Heart left ventricle (tissue), 16 donors: ENCODE measurements around the gene CLCNKA. TPM values are rescaled to one million over a fixed set of nuclear protein-coding genes. Genes with fewer than 3 reads are reported as not detected.
"Not testable (repeated sequence)": the region's sequence is repeated elsewhere in the genome, so short reads cannot be mapped to it uniquely, and the experiment has no call there.

Experiments used
- ATAC-seq, 4 donors: fragments of 200-7000 bp; cut with Tn5 transposase; one replicate each; pipeline ENCODE4 v1.9.1; 2020 to 2022; ENCODE audit warnings: moderate library complexity in 4 of 4, mild to moderate bottlenecking in 3 of 4, moderate number of reproducible peaks in 1 of 4
- DNase-seq, 5 donors: peaks; one replicate each; pipeline ENCODE4 v3.0.0-alpha.2; 2020
- H3K27ac ChIP-seq, 12 donors: fragments of 200-600 bp; sonication (generic) in 4 of 12; one replicate each; pipeline versions ENCODE4 v1.5.0 to v1.8.0; 2016 to 2022; ENCODE audit warnings: mild to moderate bottlenecking in 2 of 12
- H3K27me3 ChIP-seq, 9 donors: fragments of 200-600 bp; sonication (generic) in 2 of 9; one replicate each; pipeline versions ENCODE4 v1.5.1 to v1.8.0; 2016 to 2022; ENCODE audit warnings: mild to moderate bottlenecking in 3 of 9
- H3K36me3 ChIP-seq, 9 donors: fragments of 200-600 bp; sonication (generic) in 2 of 9; one replicate each; pipeline versions ENCODE4 v1.5.0 to v1.8.0; 2018 to 2022; ENCODE audit warnings: mild to moderate bottlenecking in 2 of 9
- H3K4me1 ChIP-seq, 12 donors: fragments of 200-600 bp; sonication (generic) in 4 of 12; one replicate each; pipeline versions ENCODE4 v1.5.0 to v1.8.0; 2016 to 2022; ENCODE audit warnings: mild to moderate bottlenecking in 3 of 12
- H3K4me3 ChIP-seq, 12 donors: fragments of 200-600 bp; sonication (generic) in 4 of 12; one replicate each; pipeline versions ENCODE4 v1.5.0 to v1.8.0; 2017 to 2022; ENCODE audit warnings: mild to moderate bottlenecking in 9 of 12, moderate library complexity in 4 of 12
- H3K9me3 ChIP-seq, 12 donors: fragments of 200-600 bp; sonication (generic) in 4 of 12; one replicate each; pipeline versions ENCODE4 v1.5.0 to v1.8.0; 2016 to 2022; ENCODE audit warnings: mild to moderate bottlenecking in 1 of 12
- POLR2A ChIP-seq, 2 donors: fragments of 450-650 bp; IDR thresholded peaks; one replicate each; pipeline ENCODE4 v1.6.1; 2017; ENCODE audit warnings: antibody characterized with exemption in 2 of 2, mild to moderate bottlenecking in 2 of 2, moderate library complexity in 2 of 2
- WGBS, 4 donors: extraction: QIAGEN DNeasy Blood & Tissue Kit in 2 of 4; methylation state at CpG; one replicate each; pipeline versions ENCODE4 v1.1.5 to v1.1.7; 2013 to 2018; 5-methylcytosine and 5-hydroxymethylcytosine counted together
- intact Hi-C, 10 donors: fragments of 100-400 bp; cut with DNase I; formaldehyde crosslinking; loops; one replicate each; pipeline versions ENCODE4 v1.11.1 to v1.14.2; 2022
- polyA plus RNA-seq, 2 donors: library from polyadenylated mRNA; stranded (reverse); fragments of 200-250 nt; gene quantifications; one replicate each; pipeline ENCODE4 v1.2.3, GENCODE V29; 2013
- total RNA-seq, 9 donors: library from RNA; depleted of rRNA in 2 of 9; stranded (reverse); fragments of >200 nt in 2 of 9; fragmentation: NEBNext Ultra II Directional in 3 of 9; extraction: Animal tissue kit (Norgen Biotek cat#: 25700) in 3 of 9; gene quantifications; one replicate each; pipeline versions ENCODE4 v1.1.0 to v1.2.4, GENCODE V29; 2016 to 2023
- TF ChIP-seq, protein P1 (sequence below), 12 donors: fragments of 200-600 bp; sonication (generic) in 4 of 12; IDR thresholded peaks; one replicate each; pipeline versions ENCODE4 v1.5.0 to v1.8.0; 2018 to 2022; ENCODE audit warnings: antibody characterized with exemption in 12 of 12, mild to moderate bottlenecking in 5 of 12
- donor health status: ischemic (EF 13 %, LVEDD 7.1; RV severe dilation, severe dysfunction).
- donor health status: healthy with polysubstance abuse.
- donor health status: DM: no; HTN: yes; CAD: no.
- donor health status: DM: no; HTN: no; CAD: no.
- donor health status: ischemic (EF 25% LVEDD 6.9; RV normal size, moderate dysfunction).
- donor health status: ischemic (EF 25% LVEDD 5.7; RV mildly dilated, moderate dysfunction).
- donor health status: healthy.
- donor health status: DM: yes; HTN: yes; CAD: no.
- donor health status: ischemic (EF 35%, LVEDD 5.7; RV mildly dilated, moderate dysfunction).
- donor health status: nonischemic (EF 11% LVEDD 7.7; RV severe dilation, severe dysfunction).
- donor health status: DM: yes; HTN: yes; CAD: no.
- donor health status: PGD.
- donor health status: ischemic (EF 29% LVEDD 5.4; RV normal size, mild dysfunction).
- donor health status: nonischemic (EF 23%, LVEDD 6.1; RV moderate dilation, normal function).

The CLCNKA gene
- total and polyA plus RNA-seq, 11 donors: 0.25 to 1.1 (median 0.53) TPM; not detected in 2

DNA sequence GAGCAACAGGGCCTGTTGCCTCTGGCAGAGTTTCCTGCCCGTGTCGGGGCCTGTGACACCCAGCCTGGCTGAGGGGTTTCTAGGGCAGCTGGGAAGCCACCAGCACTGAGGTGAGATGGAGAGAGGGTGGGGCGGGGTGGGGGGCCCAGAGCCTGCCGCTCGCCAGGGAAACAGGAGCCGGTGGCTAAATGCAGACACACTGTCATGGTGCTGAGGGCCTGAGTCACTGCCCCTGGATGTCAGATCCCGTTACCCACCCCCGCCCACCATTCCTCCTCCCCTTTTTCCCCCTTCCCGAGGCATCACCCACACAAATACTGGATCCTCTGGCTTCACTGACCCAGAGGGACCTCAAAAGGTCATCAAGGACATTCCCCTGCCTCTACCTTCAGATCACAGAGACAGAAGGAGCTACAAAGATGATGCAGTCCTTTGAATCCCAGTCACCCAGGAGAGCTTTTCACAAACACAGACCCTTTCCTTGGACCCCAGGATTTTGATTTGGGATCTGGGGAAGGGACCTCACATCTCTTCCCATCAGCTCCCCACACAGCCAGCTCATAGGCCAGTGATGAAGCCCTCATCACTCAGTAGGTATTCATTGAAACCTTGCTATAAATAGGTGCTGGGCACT is 2.1 kb upstream of the CLCNKA start:
- Histone ChIP-seq H3K9me3 (no peaks in the 10 kb centered on the region), H3K4me1 (peaks cover 0 to 51% (median 19%) of the 10 kb centered on the region in 12 donors), H3K36me3 (peaks cover 0 to 10% (median 0%) of the 10 kb centered on the region in 9 donors), H3K27ac (peak overlapping the region; percentile 88 to 99 (median 97)), H3K27me3 (no peaks in the 10 kb centered on the region), H3K4me3 (peak overlapping the region in 1 of 12 donors; percentile 68)
- ATAC-seq (peak in 2 of 4 donors; percentile 39 to 59), DNase-seq (peak; percentile 80 to 92 (median 84))
- WGBS, 4 donors: 50 to 55% (median 51%) methylated on average over 8 to 9 of the region's 9 CpGs
- TF ChIP-seq POLR2A (IDR thresholded peaks at IDR 0.05): no peak
- TF ChIP-seq, protein P1, sequence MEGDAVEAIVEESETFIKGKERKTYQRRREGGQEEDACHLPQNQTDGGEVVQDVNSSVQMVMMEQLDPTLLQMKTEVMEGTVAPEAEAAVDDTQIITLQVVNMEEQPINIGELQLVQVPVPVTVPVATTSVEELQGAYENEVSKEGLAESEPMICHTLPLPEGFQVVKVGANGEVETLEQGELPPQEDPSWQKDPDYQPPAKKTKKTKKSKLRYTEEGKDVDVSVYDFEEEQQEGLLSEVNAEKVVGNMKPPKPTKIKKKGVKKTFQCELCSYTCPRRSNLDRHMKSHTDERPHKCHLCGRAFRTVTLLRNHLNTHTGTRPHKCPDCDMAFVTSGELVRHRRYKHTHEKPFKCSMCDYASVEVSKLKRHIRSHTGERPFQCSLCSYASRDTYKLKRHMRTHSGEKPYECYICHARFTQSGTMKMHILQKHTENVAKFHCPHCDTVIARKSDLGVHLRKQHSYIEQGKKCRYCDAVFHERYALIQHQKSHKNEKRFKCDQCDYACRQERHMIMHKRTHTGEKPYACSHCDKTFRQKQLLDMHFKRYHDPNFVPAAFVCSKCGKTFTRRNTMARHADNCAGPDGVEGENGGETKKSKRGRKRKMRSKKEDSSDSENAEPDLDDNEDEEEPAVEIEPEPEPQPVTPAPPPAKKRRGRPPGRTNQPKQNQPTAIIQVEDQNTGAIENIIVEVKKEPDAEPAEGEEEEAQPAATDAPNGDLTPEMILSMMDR (IDR thresholded peaks at IDR 0.05): no peak
- intact Hi-C loops: no loop called here

DNA sequence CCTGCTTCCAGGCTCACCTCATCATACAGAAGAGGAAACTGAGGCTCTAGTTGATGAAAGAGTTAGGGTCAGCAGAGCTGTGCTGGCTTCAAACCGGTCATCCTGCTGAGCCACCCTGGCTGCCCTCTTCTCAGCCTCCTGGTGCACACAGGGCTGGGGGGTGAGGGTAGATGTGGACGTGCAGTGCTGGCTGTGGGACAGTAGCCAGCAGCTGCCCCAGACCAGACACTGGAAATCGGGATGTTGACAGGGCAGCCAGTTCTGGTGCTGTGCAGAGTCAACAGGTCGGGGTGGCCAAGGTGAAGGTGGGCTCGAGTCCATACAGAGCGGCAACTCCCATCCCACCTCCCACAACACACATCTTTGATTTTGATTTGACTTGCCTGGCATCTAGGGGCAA is 1.5 kb upstream of the CLCNKA start:
- Histone ChIP-seq H3K4me1 (peaks cover 0 to 45% (median 18%) of the 10 kb centered on the region in 12 donors), H3K36me3 (peaks cover 0 to 6% (median 0%) of the 10 kb centered on the region in 9 donors), H3K9me3 (no peaks in the 10 kb centered on the region), H3K27ac (peak overlapping the region; percentile 65 to 99 (median 97)), H3K4me3 (no peak overlapping the region), H3K27me3 (no peaks in the 10 kb centered on the region)
- intact Hi-C loops: no loop called here
- WGBS, 4 donors: 40 to 66% (median 56%) methylated on average over 6 of the region's 6 CpGs
- peak in 3 of 5 donors; percentile 46 to 69 (median 69) for DNase-seq
- no peak for TF ChIP-seq POLR2A (IDR thresholded peaks at IDR 0.05)
- TF ChIP-seq, protein P1 (IDR thresholded peaks at IDR 0.05): no peak
- peak in 3 of 4 donors; percentile 2 to 9 (median 4) for ATAC-seq

DNA sequence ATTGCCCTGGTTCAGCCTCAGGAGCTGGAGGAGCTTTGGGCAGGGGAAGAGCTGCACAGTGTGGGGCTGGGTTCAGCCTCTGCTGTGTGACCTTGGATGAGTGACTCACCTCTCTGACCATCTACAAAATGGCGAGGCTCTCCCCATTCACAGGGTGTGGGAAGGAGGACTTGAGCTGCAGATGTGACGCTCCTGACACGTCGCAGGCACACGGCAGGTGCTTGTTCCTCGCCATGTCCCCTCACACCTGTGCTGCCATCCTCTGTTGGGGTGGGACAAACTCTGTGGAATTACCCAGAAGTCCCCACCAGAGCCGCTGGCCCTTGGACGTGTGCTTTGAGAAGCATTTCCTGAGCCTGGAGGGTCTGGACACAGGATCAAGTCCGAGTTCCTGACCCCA is 958 bp upstream of the CLCNKA start:
- WGBS, 4 donors: 82 to 86% (median 83%) methylated on average over 8 to 9 of the region's 9 CpGs; no CpG with 5 or more reads in 1 of the 4 donors
- intact Hi-C loops: not testable (repeated sequence)

DNA sequence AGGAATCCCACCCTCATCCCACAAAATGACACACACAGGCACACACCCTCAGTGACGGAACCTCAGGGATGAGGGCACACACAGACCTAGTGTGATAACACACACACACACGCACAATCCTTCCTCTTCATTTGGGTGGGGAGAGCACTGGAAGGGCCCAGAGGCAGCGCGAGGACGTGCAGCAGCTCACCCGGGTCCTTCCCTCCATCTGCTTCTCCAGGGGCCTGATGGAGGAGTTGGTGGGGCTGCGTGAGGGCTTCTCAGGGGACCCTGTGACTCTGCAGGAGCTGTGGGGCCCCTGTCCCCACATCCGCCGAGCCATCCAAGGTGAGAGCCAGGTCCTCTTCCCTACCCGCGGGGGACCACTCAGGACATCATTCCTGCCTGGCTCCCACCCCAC is 557 bp downstream of the CLCNKA start:
- no peaks in the 10 kb centered on the region for H3K36me3 ChIP-seq
- no peak for ATAC-seq
- H3K4me1 ChIP-seq: peaks cover 0 to 52% (median 23%) of the 10 kb centered on the region in 12 donors
- intact Hi-C loops: no loop called here
- TF ChIP-seq POLR2A (IDR thresholded peaks at IDR 0.05): no peak
- TF ChIP-seq, protein P1 (IDR thresholded peaks at IDR 0.05): no peak
- no peak for DNase-seq
- 62 to 80% (median 73%) methylated on average over 6 to 11 of the region's 11 CpGs for WGBS, 4 donors
- H3K4me3 ChIP-seq: no peak overlapping the region
- peaks cover 0 to 7% (median 0%) of the 10 kb centered on the region in 9 donors for H3K27me3 ChIP-seq
- H3K9me3 ChIP-seq: no peaks in the 10 kb centered on the region
- peak overlapping the region in 3 of 12 donors; percentile 39 to 99 (median 98) for H3K27ac ChIP-seq

More for the DNA sequence above, 958 bp upstream of the CLCNKA start:
- Histone ChIP-seq H3K4me1 (peaks cover 0 to 45% (median 18%) of the 10 kb centered on the region in 12 donors), H3K27ac (peak overlapping the region in 10 of 12 donors; percentile 65 to 99 (median 97))
- H3K36me3 ChIP-seq, H3K4me3 ChIP-seq, H3K27me3 ChIP-seq, ATAC-seq, DNase-seq, H3K9me3 ChIP-seq: not testable (repeated sequence)
